SU-DHL-6 (cell line): ENCODE measurements around the gene AKR1C1.
"Not testable (repeated sequence)": the region's sequence is repeated elsewhere in the genome, so short reads cannot be mapped to it uniquely, and the experiment has no call there.

ENCODE experiments used
- H2AFZ ChIP-seq: fragments of 200-600 bp; sonication (generic); 2 replicates; pipeline ENCODE4 v1.6.1; 2014; ENCODE audit warnings: low read depth, mild to moderate bottlenecking, moderate library complexity, mixed read lengths, antibody characterized with exemption, low read length; ENCODE audit not compliant: severe bottlenecking
- H3F3A ChIP-seq: fragments of 200-600 bp; shearing (Covaris generic); 2 replicates; pipeline ENCODE4 v1.6.0; 2016; ENCODE audit warnings: antibody characterized with exemption, mild to moderate bottlenecking; ENCODE audit not compliant: insufficient read depth
- H3K27ac ChIP-seq: fragments of 200-600 bp; sonication (generic); 2 replicates; pipeline ENCODE4 v1.5.1; 2016; ENCODE audit warnings: low read depth, mild to moderate bottlenecking, low read length, moderate library complexity, mixed read lengths
- H3K27me3 ChIP-seq: fragments of 200-600 bp; sonication (generic), shearing (Covaris generic); 2 replicates; pipeline ENCODE4 v1.6.0; 2014; ENCODE audit warnings: mild to moderate bottlenecking, low read length
- H3K36me3 ChIP-seq: fragments of 200-600 bp; sonication (generic); 2 replicates; pipeline ENCODE4 v1.6.1; 2014; ENCODE audit warnings: mild to moderate bottlenecking, low read length, mixed read lengths
- H3K4me2 ChIP-seq: fragments of 300-600, 200-600 bp; shearing (Covaris generic), sonication (generic); 2 replicates; pipeline ENCODE4 v1.6.0; 2014; ENCODE audit warnings: low read length, low read depth, mild to moderate bottlenecking; ENCODE audit not compliant: poor library complexity, severe bottlenecking
- H3K4me3 ChIP-seq: fragments of 200-600 bp; sonication (generic); 2 replicates; pipeline ENCODE4 v1.5.1; 2014; ENCODE audit warnings: antibody characterized with exemption, low read length, mild to moderate bottlenecking, mixed read lengths; ENCODE audit not compliant: insufficient read depth, poor library complexity, severe bottlenecking
- H3K79me2 ChIP-seq: fragments of 200-600 bp; sonication (generic); 2 replicates; pipeline ENCODE4 v1.6.1; 2014; ENCODE audit warnings: mild to moderate bottlenecking, low read length, moderate library complexity; ENCODE audit not compliant: insufficient read depth
- H3K9ac ChIP-seq: fragments of 200-600 bp; sonication (generic); 2 replicates; pipeline ENCODE4 v1.7.0; 2014; ENCODE audit warnings: mild to moderate bottlenecking, low read length
- H3K9me2 ChIP-seq: fragments of 200-600 bp; sonication (generic); replicated peaks from 2 replicates; pipeline ENCODE4 v1.6.1; 2014; ENCODE audit warnings: low read length; ENCODE audit not compliant: insufficient read depth
- H3K9me3 ChIP-seq: fragments of 200-600 bp; sonication (generic); 2 replicates; pipeline ENCODE4 v1.6.1; 2014; ENCODE audit warnings: low read length, mixed read lengths; ENCODE audit not compliant: insufficient read depth
- H4K20me1 ChIP-seq: fragments of 200-600 bp; sonication (generic); 2 replicates; pipeline ENCODE4 v1.6.1; 2014; ENCODE audit warnings: low read depth, mild to moderate bottlenecking, antibody characterized with exemption, low read length, moderate library complexity, mixed read lengths
- CTCF ChIP-seq: fragments of 200-600 bp; sonication (generic); IDR thresholded peaks from one replicate; pipeline ENCODE4 v1.5.1; 2017; ENCODE audit warnings: antibody characterized with exemption, mild to moderate bottlenecking, low read length, moderate library complexity; ENCODE audit not compliant: insufficient read depth, poor library complexity, severe bottlenecking
- EZH2phosphoT487 ChIP-seq: fragments of 200-600 bp; sonication (generic), shearing (Covaris generic); conservative IDR thresholded peaks from 2 replicates; pipeline ENCODE4 v1.6.1; 2018; ENCODE audit warnings: mild to moderate bottlenecking, antibody characterized with exemption, low read length, moderate library complexity, mixed read lengths

The AKR1C1 gene

GRCh38 chr10:4941540-4942330, 21.5 kb upstream of the AKR1C1 start:
- H2AFZ ChIP-seq: no peak overlapping the region
- H3K9me2 ChIP-seq: no peaks in the 10 kb centered on the region
- H3K9me3 ChIP-seq: no peaks in the 10 kb centered on the region
- no peaks in the 10 kb centered on the region for H3K27me3 ChIP-seq
- H3F3A ChIP-seq: no peaks in the 10 kb centered on the region
- H3K4me3 ChIP-seq: no peak overlapping the region
- TF ChIP-seq CTCF: no peak
- no peak for TF ChIP-seq EZH2phosphoT487
- H3K4me2 ChIP-seq: no peak overlapping the region
- no peaks in the 10 kb centered on the region for H3K79me2 ChIP-seq
- no peak overlapping the region for H3K9ac ChIP-seq
- no peak overlapping the region for H3K27ac ChIP-seq
- no peaks in the 10 kb centered on the region for H4K20me1 ChIP-seq
- no peaks in the 10 kb centered on the region for H3K36me3 ChIP-seq

DNA sequence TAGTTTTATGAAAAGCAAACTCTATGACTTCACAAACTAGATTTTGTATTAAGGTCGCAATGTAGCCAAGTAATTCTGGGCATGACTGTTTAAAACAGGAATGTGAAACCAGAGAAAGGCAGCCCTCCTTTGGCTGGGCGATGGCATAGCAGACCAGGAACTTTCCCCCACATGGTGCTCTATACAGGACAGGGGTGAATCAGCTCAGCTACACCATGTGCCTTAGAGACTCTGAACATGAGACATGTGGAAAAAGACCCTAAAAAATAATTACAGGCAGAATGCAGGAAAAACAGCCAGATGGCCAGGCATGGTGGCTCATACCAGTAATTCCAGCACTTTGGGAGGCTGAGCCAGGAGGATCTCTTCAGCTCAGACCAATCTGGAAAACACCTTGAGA, 20.3 kb upstream of the AKR1C1 start:
- not testable (repeated sequence) for H3K27ac ChIP-seq, H3K9me2 ChIP-seq, H2AFZ ChIP-seq, H3K4me3 ChIP-seq, H3K9me3 ChIP-seq, H3F3A ChIP-seq, H4K20me1 ChIP-seq, H3K27me3 ChIP-seq, H3K4me2 ChIP-seq, H3K9ac ChIP-seq, H3K36me3 ChIP-seq, H3K79me2 ChIP-seq

GRCh38 chr10:4943416-4943815, 19.8 kb upstream of the AKR1C1 start:
- not testable (repeated sequence) for H3K9ac ChIP-seq

DNA sequence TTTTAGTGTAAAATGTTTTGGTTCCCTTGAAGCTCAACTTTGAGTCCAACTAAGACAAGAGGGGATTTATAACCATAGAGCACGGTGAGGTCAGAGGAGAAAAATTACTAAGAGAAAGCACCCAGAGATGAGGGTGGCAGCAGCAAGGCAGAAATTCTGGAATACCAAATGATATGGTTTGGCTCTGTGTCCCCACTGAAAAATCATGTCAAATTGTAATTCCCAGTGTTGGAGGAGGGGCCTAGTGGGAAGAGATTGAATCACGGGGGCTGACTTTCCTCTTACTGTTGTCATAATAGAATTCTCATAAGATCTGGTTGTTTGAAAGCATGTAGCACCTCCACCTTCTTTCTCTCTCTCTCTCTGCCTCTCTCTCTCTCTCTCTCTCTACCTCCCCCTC, 19.4 kb upstream of the AKR1C1 start:
- H3K27me3 ChIP-seq: no peaks in the 10 kb centered on the region
- no peaks in the 10 kb centered on the region for H3F3A ChIP-seq
- no peak overlapping the region for H3K4me2 ChIP-seq
- no peaks in the 10 kb centered on the region for H4K20me1 ChIP-seq
- no peak for TF ChIP-seq EZH2phosphoT487
- TF ChIP-seq CTCF: no peak
- H3K27ac ChIP-seq: no peak overlapping the region
- no peaks in the 10 kb centered on the region for H3K79me2 ChIP-seq
- H3K4me3 ChIP-seq: no peak overlapping the region
- no peaks in the 10 kb centered on the region for H3K36me3 ChIP-seq
- H3K9me2 ChIP-seq: no peaks in the 10 kb centered on the region
- H3K9me3 ChIP-seq: no peaks in the 10 kb centered on the region
- H2AFZ ChIP-seq: no peak overlapping the region
- H3K9ac ChIP-seq: no peak overlapping the region

More at GRCh38 chr10:4943416-4943815, 19.8 kb upstream of the AKR1C1 start:
- H3K27me3 ChIP-seq, H3K27ac ChIP-seq, H3K36me3 ChIP-seq, H3K4me3 ChIP-seq, H4K20me1 ChIP-seq, H3K79me2 ChIP-seq, H3F3A ChIP-seq, H3K9me2 ChIP-seq, H3K9me3 ChIP-seq, H2AFZ ChIP-seq, H3K4me2 ChIP-seq: not testable (repeated sequence)
